HG03378 (cell line): ENCODE results near the gene RPS6KB2.
"Not testable (repeated sequence)": the region's sequence is repeated elsewhere in the genome, so short reads cannot be mapped to it uniquely, and the experiment has no call there.

Source experiments
- ATAC-seq: cut with Tn5 transposase; IDR thresholded peaks from one replicate; pipeline ENCODE4 v1.9.1; 2021; ENCODE audit warnings: mild to moderate bottlenecking, moderate library complexity; ENCODE audit not compliant: unreplicated experiment

The RPS6KB2 gene

DNA sequence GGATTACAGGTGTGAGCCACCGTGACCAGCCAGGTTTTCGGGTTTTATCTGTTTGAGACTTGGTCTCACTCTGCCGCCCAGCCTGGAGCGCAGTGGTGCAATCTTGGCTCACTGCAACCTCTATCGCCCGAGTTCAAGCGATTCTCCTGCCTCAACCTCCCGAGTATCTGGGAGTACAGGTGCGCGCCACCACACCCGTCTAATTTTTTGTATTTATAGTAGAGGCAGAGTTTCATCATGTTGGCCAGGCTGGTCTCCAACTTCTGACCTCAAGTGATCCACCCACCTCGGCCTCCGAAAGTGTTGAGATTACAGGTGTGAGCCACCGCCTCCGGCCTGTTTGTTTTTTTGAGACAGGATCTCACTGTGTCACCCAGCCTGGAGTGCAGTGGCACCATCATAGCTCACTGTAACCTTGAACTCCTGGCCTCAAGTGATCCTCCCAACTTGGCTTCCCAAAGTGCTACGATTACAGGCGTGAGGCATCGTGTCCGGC is 882 bp upstream of the RPS6KB2 start:
- ATAC-seq = not testable (repeated sequence)

- ATAC-seq = no peak
These were observed 859 bp downstream of the RPS6KB2 start for GRCh38 chr11:67429038-67429668.

- no peak for ATAC-seq
These were observed 1.4 kb downstream of the RPS6KB2 start for GRCh38 chr11:67429722-67430121.

- no peak for ATAC-seq
These were observed 3.3 kb downstream of the RPS6KB2 start for GRCh38 chr11:67431346-67432249.

GRCh38 chr11:67432655-67433349 is 4.5 kb downstream of the RPS6KB2 start:
- no peak for ATAC-seq

DNA sequence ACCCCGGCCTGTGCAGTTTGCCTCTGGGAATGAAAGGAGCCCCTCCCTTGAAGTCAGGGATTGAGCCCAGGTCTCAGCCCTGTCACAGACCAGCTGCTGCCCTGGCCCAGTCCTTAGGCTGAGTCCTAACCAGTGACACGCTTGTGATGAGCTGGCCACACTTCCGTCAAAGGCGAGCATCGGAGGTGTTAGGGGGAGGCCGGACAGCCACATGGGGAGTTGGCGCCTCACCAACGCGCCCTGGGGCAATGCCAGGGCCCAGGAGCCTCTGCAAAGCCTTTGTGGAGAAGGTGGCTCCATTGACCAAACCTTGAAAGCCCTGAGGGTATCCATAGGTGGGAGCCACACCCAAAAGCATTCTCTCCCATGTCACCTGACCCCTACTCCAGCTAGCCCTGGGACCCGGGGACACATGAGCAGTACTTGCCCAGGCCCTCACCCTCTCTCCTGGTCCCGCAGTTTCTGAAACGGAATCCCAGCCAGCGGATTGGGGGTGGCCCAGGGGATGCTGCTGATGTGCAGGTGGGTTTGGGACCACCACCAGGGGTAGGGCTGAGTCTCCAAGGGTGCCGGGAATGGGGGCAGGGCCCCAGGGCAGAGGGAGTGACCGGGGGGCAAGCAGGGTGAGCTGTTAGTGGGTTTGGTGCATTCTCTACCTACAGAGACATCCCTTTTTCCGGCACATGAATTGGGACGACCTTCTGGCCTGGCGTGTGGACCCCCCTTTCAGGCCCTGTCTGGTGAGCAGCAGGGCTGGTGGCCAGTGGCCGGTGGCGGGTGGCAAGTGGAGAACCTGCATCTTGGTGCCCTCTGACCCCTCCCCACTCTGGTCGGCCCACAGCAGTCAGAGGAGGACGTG is 5.5 kb downstream of the RPS6KB2 start:
- ATAC-seq = no peak

DNA sequence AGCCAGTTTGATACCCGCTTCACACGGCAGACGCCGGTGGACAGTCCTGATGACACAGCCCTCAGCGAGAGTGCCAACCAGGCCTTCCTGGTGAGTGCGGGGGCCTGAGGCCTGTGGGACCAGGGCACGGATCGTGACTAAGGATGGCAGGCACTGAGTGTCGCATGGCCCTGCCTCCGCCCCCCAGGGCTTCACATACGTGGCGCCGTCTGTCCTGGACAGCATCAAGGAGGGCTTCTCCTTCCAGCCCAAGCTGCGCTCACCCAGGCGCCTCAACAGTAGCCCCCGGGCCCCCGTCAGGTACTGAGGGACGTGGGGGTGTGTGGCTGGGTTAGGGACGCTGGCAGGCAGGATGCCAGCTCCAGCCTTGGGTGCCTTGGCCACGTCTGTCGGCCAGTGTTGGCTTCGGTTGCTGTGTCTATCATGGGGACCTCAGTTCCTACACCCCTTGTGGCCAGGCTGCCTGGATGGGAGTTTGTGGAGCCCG is 6.1 kb downstream of the RPS6KB2 start:
- ATAC-seq = no peak

GRCh38 chr11:67435031-67435726 is 6.9 kb downstream of the RPS6KB2 start:
- no peak for ATAC-seq

- ATAC-seq = no peak
These were observed 7.6 kb downstream of the RPS6KB2 start for GRCh38 chr11:67435727-67436458.

DNA sequence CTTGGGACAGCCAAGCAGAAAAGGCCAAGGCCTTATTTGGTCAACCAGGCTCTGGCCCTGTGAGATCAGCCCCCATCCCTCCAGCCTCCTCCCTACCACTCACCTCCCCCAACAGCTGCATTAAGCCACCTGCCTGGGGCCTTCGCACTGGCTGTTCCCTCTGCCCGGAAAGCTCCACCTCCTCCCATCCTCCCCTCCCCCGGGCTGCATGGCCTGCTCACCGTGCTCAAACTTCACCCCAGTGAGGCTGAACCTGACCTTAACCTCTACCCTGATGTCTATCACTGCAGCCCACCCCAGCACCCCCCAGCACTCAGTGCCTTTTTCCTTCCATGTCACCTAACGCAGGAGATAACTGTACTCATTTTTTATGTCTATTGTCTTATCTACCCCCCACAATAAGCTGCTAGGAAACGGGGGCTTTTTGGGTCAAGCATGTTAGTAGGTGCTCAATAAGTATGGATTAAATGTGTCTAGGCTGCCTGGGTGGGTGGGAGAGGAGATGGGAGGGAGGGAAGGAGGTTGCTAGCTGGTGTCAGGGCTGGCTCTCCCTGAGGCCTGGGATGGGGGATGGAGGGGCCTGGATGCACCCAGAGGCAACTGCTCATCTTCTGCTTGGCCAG is 8.3 kb downstream of the RPS6KB2 start:
- ATAC-seq = no peak

GRCh38 chr11:67437082-67437808 is 9.0 kb downstream of the RPS6KB2 start, which contains the start of gene PTPRCAP:
Gene PTPRCAP, minus strand, starts transcription at chr11:67437682. Its CDS starts 63 bp downstream, at chr11:67437619.
- ATAC-seq = no peak

GRCh38 chr11:67437809-67438157 is 9.5 kb downstream of the RPS6KB2 start:
- no peak for ATAC-seq

DNA sequence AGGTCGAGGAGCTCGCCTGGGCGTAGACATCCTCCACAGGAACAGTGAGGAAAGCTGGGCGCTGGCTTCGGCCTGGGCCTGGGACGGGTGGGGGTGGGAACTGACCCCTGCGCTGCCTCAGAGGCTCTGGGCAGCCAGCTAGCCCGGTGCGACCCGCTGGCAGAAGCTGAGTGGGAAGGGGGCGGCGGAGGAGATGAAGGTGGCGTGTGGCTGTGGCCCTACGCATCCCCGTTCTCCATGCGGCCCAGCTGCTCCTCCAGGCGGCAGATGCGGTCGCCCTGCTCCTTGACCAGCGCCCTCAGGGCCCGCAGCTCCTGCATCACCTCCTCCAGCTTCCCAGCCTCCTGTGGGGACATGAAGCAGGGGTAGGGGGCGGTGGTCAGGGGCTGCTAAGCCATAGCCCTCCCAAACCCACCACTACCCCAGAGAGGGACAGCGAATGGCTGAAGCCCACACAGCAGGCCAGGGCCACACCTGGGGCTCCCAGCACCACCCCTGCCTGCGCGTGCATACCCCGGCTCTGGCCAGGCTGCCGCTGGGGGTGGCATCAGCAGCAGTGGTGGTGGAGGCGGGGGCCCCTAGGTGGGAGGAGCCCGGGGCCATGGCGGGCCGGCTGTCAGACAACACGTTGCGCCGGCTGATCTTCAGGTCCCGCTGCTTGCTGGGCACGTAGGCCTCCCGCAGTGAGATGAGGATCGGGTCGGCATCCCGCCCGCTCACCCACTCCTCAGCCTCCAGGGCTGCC is 10.0 kb downstream of the RPS6KB2 start:
- ATAC-seq = no peak

- no peak for ATAC-seq
These were observed 11.3 kb downstream of the RPS6KB2 start for GRCh38 chr11:67439321-67440228.

- ATAC-seq = no peak
These were observed 12.2 kb downstream of the RPS6KB2 start for GRCh38 chr11:67440229-67441097.
